GM12872 (cell line): Measurements from ENCODE around the gene DPH7.
A peak's percentile ranks its signal among the peaks of the same experiment; 100 is the strongest.

ENCODE experiments used
- CTCF ChIP-seq: IDR thresholded peaks from 3 replicates; pipeline ENCODE4 v1.5.1; 2011; ENCODE audit warnings: low read depth, mild to moderate bottlenecking, low read length, moderate library complexity; ENCODE audit not compliant: insufficient read depth

DPH7 gene

DNA sequence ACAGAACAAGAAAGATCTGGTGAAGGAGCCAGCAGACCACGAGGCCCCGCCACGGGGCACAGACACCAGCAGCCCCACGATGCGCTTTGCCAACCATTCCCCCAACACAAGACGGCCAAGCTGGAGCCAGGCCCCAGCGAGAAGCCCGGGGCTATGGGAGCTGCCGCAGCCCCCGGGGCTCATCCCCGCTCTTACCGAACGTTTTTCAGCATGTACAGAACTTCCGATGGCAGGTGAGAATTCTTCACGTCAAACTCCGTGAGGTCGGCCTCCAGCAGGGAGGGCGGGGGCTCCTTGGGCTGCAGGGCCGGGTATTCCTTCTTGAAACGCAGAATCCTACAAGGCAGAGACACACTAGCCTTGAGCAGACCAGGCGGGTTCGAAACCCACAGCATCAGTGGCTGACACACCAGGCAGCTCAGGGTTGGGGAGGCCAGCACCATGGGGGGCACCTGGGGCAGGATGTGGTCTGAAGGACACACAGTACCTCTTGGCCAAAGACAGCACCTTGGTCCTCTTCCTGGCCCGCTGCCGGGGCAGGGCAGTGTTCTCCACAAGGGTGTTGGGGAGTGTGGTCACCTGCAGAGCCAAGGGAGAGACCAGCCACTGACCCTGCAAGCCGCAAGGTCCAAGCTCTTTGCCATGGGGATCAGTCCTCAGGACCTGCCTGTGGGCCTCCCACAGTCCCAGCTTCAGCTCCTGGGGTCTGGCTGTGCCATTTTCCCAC, 35.3 kb downstream of the DPH7 start:
- TF ChIP-seq CTCF, result no peak

DNA sequence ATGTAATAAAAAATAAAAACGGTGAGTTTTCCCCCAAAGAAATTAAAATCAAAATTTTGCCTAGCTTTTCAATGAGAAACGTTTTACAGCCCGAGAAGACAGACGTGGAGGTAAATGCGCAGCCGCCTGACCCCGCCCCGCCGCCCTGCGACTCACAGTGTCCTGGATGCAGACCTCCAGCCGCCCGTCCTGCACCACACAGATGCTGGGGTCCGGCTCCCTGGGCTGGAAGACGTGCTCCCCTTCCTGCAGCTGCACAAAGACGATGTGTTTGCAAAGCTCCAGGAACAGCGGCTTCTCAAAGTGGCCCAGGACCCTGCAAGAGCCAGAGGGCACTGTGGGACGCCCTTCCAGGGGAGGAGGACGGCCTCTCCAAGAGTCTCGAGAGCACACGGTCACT, 36.2 kb downstream of the DPH7 start:
- TF ChIP-seq CTCF, result no peak

DNA sequence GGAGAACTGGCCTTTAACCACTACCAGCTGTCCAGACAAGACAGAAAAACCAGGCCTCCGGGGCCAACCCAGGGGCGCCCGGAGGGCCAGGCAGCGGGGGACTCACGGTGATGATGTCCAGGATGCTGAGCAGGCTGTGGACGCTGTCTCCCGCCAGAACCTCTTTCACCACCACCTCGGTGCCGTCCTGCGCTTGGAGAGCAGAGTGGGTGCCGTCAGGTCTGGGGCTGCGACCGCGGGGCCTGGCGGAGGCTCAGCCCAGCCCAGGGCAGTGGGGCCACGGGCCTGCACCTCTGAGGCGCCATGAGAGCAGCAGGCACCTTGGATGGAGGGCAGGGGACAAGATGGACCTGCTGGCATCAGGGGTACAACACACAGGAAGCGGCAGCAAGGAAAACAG, 38.2 kb downstream of the DPH7 start:
- no peak for TF ChIP-seq CTCF

DNA sequence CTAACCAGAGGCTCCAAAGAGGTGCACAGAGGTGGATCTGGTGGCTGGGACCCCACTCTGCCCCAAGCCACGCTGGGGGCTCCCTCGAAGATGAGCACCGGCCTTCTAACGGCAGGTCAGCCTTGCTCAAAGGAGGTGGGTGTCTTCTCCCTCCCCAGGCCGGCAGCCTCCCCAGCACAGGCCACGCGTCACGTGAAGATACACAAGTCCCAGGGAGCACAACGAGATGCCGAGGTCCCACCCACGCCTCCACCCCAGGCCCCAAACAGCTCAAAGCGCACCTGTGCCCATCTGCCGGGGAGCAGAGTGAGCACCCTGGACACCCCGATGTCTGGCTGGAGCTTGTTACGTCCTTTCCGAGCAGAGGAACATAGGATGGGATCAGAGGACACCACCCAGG, 40.7 kb downstream of the DPH7 start:
- no peak for TF ChIP-seq CTCF

DNA sequence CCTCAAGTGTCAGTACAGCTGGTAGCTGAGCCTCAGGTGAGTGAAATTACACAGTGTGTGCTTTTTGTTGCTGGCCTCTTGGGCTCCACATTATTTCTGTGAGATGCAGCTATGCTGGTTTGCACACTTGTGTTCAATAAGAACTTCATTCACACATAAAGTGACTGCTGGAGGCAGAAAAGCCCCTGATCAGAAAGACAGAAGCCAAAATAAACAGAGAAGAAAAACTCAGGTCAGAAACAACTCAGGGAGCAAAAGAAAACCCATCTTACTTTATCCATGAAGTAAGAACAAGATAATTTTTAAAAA, 43.7 kb downstream of the DPH7 start:
- no peak for TF ChIP-seq CTCF

DNA sequence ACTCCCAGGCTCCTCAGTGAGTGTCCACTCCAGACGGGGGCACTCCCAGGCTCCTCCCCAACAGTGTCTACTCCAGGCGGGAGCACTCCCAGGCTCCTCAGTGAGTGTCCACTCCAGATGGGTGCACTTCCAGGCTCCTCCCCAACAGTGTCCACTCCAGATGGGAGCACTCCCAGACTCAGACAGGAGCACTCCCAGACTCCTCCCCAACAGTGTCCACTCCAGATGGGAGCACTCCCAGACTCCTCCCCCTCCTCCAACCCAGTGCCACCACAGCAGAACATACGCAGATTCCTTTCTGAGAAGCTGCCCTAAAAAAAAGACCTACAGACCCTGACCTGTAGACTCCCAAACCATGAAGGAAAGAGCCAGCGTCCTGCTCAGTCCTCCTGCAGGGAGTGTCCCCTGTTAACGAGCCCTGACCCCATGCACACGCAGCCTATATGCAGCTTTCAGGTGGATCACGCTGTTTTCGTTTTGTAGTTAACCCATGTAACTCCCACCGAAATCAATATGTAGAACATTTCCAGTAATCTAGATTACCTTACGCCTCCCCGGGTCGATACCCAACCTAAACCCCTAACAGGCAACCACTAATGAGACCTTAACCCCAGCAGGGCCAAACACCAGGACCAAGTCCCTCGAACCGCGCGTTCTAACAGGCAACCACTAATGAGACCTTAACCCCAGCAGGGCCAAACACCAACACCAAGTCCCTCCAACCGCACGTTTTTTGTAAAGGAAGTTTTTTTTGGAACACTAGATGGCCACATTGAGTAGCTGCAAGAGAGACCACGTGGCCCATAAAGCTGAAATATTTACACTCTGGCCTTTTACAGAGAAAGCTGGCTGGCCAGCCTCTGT, 44.2 kb downstream of the DPH7 start:
- TF ChIP-seq CTCF, result peak; percentile 74

DNA sequence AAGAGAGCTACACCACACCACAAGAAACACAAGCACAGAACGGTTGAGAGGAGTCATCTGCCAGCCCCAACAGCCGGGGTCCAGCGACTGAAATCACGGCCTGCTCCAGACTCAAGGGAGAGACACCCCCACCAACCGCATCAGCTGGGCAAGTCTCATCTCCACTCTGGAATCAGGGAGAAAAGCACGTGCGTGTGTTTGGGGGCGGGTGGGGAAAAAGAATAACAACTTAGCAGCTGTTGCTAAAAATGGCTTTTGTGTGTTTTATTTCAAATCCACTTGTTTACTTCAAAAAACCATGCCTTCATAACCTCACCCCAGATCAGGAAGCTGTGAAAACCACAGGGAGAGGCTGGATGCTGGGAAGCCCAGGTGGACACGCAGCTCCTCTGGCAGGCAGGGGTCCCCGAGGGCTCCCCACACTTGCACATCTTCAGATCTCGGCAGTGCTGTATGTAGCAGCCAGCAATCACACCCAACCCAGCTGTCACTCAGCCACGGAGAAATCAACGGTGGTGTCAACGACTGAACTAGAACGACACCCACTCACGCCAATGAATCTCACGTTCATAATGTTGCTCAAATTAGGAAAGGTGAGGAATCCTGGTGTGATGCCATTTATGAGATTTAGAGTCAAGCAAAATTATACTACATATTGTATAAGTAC, 47.5 kb downstream of the DPH7 start:
- no peak for TF ChIP-seq CTCF
